ENCODE measurements around the gene DNAJC24.
"Not testable (repeated sequence)": the region's sequence is repeated elsewhere in the genome, so short reads cannot be mapped to it uniquely, and the experiment has no call there.

The DNAJC24 gene, protein sequence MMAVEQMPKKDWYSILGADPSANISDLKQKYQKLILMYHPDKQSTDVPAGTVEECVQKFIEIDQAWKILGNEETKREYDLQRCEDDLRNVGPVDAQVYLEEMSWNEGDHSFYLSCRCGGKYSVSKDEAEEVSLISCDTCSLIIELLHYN

DNA sequence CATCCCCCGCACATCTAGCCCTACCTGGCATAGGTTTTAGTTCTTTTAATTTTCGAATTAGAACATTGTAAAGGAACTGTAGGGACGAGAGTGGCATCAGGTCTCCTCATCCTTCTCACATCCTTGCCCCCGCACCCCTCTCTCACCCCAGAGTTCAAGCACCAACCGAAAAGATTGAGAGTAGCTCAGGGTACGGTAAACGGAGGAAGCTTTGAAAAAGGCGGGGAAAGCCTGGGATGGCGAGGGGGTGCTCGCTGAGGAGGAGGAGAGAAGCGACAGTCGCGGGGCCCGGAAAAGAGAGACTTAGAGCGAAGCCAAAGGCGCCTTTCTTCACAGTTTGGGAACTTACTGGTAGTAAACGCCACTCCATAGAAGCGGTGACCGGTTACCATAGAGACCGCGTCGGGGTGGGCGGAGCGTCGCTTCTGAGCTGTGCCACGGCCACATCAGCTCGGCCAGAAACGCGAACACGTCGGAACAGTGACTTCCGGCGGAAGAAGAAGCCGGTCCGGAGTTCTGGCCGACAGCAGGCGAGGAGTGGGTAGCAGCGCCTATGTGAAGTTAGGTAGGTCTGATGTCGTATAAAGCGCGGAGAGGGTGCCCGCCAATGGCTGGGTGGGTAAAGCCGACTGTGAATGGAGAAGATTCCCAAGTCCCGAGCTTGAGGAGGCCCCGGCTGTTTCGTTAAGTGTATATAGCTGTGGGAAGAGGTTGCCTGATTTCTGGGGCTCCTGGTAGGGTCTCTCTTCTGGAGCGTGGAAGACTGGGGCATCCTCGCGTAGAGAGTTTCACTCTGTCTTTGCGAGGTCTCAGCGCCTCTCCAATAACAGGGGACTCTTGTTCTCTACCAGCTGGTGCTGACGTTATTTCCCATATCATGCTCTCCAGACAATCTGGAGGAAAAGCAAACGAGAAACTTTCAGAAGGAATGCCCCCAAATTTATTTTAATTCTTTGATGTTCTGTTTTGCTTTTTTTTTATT is at the start of gene DNAJC24, which contains the start of gene DCDC1:
Gene DNAJC24 (plus strand): TSS at position 513 of the 982 bp plus-strand sequence. CDS start 889 bp downstream, outside the sequence.
Gene DCDC1 (minus strand): TSS at position 392 of the 982 bp plus-strand sequence. CDS start 41,459 bp downstream, outside the sequence.
- DNase-seq: peak; percentile 95

DNA sequence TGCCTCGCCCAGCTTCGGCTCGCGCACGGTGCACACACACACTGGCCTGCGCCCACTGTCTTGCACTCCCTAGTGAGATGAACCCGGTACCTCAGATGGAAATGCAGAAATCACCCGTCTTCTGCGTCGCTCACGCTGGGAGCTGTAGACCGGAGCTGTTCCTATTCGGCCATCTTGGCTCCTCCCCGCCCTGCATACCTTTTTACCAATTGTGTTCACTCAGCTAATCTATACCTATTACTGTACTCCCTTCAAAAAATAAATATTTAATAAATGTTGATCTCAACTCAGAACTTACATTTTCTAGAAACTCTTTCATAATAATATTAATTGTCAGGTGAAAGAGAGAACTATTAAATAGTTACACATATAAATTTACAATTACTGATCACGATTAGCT is 48.2 kb upstream of the DNAJC24 start:
- DNase-seq: not testable (repeated sequence)

DNA sequence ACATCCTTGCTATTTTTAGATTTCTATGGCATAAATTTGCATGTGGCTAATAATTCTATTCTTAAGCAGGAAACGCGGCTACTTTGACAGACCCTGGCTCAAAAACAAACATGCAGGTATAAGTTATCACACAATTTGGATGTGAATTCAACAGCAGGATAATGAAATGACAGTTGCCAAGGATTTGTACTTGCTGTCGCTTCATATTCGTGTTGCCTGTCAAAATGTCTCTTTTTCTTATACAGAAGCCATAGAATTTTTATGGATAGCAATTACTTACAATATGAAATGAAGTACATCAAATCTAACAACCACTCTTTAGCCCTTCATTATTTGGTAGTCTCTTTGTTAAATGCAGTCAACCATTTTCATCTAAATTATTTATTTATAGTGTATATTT is 46.5 kb upstream of the DNAJC24 start:
- no peak for DNase-seq

DNA sequence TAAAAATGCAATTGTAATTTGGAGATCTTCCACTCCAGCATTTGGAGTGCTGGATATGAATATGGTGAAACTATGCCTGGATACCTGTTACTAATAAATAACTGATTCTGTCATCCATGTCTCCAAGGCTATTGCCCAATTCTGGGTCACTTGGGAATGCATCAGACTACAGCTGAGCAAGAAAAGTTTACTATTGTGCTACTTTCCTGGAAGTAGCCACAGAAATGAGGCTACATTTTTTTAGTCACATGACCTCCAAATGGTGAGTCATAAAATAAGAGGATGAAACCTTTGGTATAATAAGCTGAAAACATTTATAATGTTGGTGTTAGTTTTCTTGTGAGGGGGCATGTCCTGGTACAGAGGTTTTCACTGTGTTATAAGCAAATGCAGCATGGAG is 44.5 kb upstream of the DNAJC24 start:
- DNase-seq: no peak

DNA sequence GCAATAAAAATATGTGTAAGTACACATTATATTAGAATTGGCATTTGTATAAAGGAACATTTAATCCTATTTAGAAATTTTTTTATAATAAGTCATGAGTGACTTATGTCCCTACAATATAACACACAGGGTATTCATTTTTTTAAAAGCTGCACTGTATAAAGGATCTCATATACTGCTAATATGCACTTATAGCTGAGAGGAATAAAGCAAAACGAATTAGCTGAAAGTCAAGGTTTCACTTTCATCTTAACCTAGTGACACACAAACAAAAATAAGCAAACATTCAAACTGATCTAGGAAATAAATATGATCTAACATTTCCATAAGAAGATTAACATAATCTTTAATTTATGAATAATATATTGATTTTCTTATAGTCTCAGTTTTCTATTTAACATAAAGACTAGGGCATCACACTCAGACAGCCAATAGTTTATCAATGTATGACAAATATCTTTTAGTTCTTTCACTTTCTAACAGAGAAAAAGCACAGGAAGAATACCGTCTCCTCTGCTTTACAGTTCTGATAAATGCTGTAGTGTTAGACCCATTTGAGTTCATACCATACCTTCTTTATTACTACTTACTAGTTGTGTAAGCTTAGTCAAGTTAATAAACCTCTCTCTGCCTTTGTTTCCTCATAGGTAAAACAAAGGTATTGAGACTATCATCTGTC is 43.1 kb upstream of the DNAJC24 start:
- no peak for DNase-seq

DNA sequence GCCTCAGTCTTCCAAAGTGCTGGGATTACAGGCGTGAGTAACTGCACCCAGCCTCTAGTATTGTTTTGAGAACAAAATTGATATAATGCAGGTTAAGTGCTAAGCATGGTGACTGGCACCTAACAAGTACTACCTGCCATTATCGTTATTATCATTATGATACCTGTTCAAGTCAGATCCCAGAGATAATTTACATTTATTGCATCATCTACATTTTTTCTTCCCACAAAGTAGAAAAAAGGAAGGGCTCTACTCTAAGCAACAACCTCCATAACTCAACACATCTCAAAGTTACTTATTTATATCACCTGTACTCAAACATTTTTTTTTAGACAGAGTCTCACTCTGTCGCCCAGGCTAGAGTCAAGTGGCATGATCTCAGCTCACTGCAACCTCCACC is 42.2 kb upstream of the DNAJC24 start:
- DNase-seq: no peak

DNA sequence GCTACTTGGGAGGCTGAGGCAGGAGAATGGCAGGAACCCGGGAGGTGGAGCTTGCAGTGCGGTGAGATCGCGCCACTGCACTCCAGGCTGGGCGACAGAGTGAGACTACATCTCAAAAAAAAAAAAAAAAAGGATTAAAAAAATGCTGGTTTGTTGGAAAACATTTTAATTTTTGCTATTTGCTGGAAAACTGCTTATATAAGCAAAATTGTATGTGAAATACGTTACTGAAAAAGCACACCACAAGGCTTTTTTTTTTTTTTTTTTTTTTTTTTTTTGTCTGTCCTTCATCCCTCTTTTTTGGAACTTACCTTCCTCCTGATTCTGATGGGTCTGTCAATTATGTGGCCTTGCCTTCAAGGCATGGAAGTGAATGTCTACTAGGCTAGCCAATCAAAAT is 41.0 kb upstream of the DNAJC24 start:
- no peak for DNase-seq

DNA sequence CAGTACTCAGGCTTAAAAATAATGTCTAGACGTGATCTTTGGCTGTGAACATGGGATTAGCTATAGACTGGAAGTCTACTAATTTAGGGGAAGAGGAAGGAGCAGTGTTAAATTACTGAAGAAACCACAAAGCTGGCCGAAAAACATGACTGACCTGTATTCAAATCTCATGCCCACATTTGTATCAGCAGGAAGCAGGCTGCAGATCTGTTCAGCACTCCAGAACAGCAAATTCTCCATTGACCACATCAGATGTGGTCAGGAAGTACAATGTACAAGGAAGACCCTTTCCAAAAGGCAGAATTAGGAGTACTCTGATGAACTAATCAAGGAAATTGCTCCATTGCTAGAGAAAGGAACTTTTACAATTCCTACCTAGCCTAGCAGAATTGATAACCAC is 31.9 kb upstream of the DNAJC24 start:
- no peak for DNase-seq

DNA sequence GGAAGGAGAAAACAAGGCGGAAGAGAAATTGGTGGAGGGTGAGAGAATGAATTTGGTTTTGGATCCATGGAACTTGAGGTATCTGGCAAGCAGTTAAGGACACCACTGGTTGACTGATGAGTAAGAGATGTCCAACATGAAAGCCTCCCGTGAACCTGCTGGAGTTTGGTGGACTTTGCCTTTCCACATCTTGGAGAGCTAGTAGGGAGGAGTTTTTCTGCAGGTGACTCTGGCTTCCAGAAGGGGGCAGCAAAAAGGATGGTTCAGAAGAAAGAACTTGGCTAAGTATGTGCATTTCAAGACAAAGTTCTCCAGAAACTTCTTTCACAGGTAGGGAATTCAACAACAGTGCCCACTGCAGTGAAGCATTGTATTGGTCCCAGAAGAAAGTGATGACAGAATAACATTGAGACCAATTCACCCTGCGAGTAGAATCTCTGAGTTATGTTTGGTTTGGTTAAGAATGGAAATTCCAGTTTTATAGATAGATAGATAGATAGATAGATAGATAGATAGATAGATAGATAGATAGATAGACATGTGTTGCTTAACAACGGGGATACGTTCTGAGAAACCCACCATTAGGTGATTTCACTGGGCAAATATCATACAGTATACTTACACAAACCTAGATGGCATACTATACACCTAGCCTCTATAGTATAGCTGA is 28.6 kb upstream of the DNAJC24 start:
- DNase-seq: peak; percentile 12

DNA sequence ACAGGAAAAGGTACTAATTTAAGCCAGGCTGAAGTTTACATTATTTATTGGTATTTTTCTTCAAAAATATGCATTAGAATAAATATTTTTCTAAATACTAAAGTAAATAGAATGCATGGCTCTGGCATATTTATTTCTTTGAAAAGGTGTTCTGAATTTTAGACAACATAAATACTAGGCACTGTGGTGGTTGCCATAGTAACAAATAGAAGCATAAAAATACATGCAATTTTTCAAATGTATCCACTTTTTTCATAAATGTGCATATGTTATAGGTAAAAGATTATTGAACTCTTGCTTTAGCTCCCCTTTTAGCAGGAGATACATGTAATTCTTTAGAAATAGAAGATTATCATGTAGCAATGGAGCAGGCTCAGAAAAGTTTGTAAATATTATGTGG is 18.5 kb upstream of the DNAJC24 start:
- no peak for DNase-seq

DNA sequence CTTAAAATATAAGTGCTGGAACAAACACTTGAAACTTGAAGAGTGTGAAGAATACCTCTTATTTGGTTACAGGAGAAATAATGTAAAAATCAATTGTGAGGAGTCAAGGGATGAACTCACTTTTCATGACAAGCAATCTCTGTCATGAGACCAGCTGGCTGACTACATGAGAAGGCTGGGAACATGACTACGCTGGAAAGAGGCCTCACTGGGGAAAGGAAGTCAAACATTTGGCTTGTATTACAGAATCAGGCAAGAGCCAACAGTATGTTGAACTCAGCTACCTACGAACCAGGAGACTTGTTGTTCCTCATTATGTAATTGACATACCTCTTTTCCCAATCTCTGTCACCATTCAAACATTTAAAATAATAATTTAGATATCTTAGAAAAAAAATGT is 14.5 kb upstream of the DNAJC24 start:
- DNase-seq: no peak

DNA sequence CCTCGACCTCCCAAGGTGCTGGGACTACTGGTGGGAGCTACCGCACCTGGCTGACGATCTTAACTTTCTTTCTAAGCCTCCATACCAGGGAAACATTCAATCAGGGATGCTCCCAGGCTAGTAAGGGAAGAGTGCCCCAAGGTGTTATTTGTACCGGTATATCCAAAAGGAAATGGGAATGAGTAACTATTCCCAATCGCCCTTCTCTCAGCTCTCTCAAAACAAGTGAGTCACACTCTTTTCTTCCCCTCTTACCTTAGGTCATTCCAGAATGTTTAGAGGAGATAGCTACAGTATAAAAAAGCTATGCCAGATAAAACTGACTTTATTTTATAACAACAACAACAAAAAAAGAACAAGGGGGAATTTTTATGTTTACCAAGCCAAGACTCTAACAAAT is 13.8 kb upstream of the DNAJC24 start:
- DNase-seq: no peak

DNA sequence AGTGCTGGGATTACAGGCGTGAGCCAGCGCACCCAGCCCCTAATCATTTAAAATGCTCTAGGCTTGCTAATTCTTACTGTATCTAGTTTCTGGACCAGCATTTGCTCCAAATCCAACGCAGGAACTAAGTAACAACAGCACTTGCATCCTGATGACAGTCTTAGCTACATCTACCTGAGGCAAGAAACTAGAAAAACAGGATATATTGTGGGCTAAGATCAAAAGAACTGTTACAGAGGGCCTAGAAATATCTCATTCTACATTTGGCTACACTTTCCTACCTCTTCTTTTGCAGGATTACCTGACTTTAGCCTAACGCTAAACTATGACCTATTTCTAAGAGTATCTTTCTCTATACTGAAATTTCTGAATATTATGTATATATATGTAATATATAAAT is 7.9 kb upstream of the DNAJC24 start:
- DNase-seq: no peak

DNA sequence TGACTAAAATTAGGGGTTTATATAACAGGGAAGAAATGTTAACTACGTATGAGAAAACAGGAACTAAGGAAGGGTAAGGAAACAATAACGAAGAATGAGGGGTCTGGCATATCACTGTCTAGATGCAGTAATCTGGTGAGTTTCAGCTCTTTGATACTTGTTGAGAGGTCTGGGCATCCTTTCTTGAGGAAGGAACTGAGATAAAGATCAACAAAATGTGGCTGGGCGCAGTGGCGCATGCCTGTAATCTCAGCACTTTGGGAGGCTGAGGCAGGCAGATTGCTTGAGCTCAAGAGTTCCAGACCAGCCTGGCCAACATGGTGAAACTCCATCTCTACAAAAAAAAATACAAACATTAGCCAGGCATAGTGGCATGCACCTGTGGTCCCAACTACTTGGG is 2.9 kb upstream of the DNAJC24 start:
- peak; percentile 9 for DNase-seq

DNA sequence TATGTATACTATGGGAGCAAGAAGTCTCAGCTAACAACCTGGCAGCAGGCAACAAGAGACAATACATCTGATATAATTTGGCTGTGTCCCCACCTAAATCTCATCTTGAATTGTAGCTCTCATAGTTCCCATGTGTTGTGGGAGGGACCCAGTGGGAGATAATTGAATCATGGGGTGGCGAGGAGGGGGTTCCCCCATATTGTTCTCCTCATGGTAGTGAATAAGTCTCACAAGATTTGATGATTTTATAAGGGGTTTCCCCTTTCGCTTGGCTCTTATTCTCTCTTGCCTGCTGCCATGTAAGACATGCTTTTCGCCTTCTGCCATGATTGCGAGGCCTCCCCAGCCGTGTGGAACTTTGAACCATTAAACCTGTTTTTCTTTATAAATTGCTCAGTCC is 6.2 kb downstream of the DNAJC24 start:
- no peak for DNase-seq

DNA sequence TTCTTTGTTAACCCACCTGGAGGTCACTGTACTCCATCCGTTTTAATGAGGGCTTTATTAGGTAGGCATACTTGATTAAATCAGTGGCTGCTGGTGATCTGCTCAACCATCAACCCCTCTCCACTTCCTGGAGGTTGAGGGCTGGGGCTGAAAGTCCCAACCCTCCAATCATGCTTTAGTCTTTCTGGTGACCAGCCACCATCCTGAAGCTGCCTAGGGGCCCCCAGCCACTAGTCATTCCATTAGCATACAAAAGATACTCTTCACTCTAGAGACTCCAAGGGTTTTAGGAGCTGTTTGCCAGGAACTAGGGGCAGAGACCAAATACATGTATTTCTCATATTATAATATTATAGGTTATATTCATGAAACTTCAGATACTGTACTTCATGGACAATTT is 13.5 kb downstream of the DNAJC24 start:
- no peak for DNase-seq

DNA sequence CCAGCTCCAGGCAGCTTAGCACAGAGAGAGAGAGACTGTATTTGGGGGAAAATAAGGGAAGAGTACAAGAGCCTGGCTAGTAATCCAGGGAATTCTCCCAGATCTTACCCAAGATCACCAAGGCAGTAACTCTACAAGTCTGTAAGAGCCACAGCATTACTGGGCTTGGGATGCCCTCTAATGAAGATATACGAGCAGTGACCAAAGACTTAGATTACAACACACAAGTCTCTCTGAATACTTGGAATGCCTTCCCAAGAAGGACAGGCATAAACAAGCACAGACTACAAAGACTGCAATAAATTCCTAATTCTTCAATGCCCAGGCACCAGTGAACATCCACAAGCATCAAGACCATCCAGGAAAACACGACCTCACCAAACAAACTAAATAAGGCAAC is 17.7 kb downstream of the DNAJC24 start:
- DNase-seq: no peak

DNA sequence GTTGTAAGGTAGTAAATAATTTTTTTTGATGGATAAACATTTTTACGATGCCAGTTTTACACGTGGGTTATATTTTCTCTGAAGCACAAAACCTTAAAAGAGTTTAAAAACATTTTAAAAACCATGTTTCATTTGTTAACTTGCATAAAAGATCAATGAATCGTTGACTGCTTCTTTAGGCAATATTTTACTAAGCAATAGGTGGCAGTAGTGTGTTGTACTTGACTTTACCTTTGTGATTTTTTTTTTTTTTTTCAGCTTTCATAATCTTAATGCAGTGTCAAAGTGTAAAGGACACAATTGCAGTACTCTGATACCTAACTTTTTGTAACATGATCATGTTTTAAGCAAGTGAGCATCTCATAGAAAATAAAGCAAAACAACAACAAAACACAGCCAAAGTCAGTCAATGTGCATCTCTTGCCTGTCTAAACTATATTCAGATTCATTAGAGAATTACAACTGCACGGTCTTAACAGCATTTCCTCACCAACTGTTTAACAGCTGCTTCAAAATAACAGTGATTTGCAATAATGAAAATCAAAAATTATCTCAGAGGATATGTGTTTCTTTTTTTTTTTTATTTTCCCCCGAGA is 27.7 kb downstream of the DNAJC24 start:
- DNase-seq: peak; percentile 25

DNA sequence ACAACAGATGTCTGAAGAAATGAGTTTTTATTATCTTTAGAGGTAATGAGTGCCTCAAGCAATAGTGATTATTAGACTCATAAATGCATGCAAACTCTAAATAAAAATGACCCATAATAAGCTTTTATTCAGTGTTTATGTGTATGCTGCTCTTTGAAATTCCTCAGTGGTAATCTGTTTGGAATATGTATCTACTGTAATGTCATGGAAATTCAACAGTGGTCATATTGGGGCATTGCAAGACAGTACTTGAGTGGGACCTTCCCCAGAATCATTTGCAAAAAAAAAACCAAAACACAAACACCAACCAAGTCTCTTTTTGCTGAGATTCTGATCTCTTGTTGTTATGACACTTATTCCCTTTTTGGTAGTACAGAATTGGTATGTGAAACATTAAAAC is 35.0 kb downstream of the DNAJC24 start:
- DNase-seq: no peak

DNA sequence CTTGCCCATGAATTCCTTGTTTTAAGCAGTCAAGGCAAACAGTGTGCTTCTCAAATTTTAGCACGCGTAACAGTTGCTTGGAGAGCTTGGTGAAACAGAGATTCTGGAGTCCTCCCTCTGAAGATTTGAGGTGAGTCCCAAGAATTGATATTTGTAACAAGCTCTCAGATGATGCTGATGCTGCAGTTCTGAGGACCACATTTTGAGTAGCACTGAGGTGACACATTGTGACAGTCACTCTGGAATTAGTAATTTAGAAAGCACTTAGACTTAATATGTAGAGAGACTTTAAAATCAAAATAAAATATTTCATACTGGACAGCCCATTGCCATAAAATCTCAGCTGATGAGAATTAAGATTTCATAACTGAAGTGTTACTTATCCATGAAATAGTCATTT is 38.5 kb downstream of the DNAJC24 start:
- peak; percentile 44 for DNase-seq

DNA sequence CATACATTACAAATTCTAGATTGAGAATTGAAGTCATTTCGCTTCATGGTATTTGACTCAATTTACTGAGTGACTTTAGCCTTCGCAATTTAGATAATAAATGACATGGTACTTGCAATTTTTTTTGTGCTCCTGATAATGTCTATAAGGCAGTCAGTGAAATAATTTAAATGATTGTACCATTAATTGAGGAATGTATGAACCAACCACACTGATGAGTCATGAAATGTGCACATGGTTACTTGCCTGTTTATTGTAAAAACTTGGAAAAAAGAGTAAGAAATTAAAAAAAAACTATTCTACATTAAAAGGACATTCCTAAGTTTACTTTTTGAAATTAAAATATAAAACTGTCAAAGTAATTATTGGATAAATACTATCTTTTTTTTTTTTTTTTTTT is 43.3 kb downstream of the DNAJC24 start:
- DNase-seq: no peak

DNA sequence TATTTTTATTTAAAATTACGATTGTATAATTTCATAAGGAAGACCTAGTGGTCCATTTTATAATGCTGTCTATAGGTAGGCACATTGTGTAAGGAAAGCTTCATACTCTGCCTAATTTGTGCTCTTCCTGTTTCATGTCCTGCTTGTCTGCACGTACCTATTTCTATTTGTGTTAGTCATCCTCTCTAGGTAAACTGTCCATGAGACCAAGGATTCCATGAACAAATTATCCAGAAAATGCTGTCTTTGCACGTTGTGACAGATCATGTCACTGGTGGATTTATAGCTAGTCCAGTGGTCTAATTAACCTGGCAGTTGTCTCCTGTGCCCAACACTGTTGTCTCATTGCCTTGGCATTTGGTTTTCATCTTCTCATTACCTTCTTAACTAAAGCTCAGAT is 44.7 kb downstream of the DNAJC24 start:
- DNase-seq: no peak

DNA sequence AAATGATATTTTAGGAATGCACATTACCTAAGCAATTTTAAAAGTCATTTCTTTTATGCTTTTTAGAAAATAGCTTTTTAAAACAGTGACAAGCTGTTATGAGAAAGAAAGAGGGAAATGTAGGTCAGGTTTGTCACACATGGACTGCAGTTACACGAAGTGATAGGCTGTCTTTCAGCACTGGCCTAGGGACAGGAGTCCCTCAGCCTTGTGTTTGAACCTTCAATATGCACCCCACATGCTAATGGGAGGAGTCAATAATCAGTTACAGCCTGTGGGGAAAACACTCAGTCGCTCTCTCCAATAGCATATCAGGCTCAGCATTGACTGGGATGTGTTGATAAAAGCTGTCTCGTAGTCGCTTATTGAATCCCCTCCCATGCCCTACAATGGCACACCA is 45.8 kb downstream of the DNAJC24 start:
- DNase-seq: no peak
